ENCODE data around the gene ERICH6B.

ERICH6B gene

DNA sequence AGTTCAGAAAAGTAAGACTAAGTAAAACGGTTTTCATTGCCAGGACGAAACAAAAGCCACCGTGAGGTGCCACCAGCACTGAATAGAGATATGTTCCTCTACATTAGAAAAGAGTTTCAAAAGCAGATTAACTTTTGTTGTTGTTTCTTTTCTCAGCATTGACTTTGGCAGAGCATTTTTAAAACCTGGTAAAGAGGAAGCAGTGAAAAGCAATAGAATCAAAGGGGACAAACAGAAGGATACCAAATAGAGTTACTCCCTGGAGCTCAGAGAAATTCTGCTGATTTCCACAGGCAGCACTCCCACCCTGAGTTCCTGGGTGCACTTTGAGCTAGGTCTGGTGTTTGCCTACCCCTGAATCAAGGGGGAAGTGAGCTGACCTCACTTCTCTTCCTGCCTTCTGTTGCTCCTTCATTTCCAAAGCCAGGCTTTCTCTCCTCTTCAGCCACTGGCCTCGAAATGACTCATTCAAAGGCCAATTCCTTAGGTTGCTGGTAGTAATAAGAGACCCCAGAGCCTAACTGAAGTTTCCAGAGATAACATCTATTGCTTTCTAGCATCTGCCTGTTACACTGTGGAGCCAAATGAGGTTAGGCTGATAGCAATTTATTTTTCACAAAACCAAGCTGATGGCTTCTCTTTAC, 11.3 kb upstream of the ERICH6B start:
- no peaks in the 10 kb centered on the region for H3K36me3 Mint-ChIP-seq
- peaks cover 15% of the 10 kb centered on the region for H3K27me3 Mint-ChIP-seq
- no peak overlapping the region for H3K4me3 Mint-ChIP-seq
- no peaks in the 10 kb centered on the region for H3K9me3 Mint-ChIP-seq
- no peak overlapping the region for H3K27ac Mint-ChIP-seq
- DNase-seq (ENCODE audit: low spot score in 2 of 2) = no peak
- no peak for ATAC-seq (ENCODE audit: low read depth)
- H3K4me1 Mint-ChIP-seq = no peaks in the 10 kb centered on the region

DNA sequence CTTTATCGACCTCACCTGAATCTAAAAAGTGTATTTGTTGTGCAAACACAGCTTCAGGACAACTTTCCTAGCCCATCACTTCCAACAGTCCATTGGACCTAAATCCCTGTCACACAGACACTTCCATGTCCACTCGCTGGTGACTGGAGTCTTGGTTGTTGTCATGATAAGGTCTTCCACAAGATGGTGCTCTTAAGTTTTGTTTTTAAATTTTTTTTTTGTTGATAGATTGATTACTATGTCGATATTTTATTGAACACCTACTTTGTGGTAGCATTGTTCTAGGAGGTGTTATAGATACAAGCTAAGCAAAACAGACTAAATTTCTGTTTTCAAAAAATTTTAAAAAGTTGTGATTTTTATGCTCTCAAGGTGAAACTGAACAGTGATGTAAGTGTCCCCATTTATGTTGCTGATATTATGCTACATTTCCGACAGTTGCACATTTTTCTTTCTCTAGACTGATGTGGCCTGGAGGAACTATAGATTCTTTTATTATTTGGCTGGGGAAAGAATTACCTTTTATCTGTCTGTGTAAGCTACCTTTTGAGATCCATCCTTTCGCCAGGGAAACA, 8.1 kb upstream of the ERICH6B start:
- DNase-seq (ENCODE audit: low spot score in 2 of 2) (no peak), ATAC-seq (ENCODE audit: low read depth) (no peak)
- Mint-ChIP-seq H3K9me3 (no peaks in the 10 kb centered on the region), H3K27me3 (peaks cover 22% of the 10 kb centered on the region), H3K36me3 (no peaks in the 10 kb centered on the region), H3K27ac (no peak overlapping the region), H3K4me1 (no peaks in the 10 kb centered on the region), H3K4me3 (no peak overlapping the region)

DNA sequence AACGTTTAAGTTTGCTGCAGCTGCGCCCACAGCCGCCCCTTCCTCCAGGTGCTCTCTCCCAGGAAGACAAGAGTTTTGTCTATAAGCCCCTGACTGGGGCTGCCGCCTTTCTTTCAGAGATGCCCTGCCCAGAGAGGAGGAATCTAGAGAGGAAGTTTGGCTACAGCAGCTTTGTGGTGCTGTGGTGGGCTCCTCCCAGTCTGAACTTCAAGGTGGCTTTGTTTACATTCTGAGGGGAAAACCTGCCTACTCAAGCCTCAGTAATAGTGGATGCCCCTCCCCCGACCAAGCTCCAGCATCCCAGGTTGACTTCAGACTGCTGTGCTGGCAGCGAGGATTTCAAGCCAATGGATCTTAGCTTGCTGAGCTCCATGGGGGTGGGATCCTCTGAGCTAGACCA, 6.4 kb upstream of the ERICH6B start:
- no peaks in the 10 kb centered on the region for H3K4me1 Mint-ChIP-seq
- no peaks in the 10 kb centered on the region for H3K36me3 Mint-ChIP-seq
- H3K27me3 Mint-ChIP-seq = peaks cover 28% of the 10 kb centered on the region
- DNase-seq (ENCODE audit: low spot score in 2 of 2) (no peak), ATAC-seq (ENCODE audit: low read depth) (no peak)
- no peak overlapping the region for H3K4me3 Mint-ChIP-seq
- peaks cover 1% of the 10 kb centered on the region for H3K9me3 Mint-ChIP-seq
- H3K27ac Mint-ChIP-seq = no peak overlapping the region

DNA sequence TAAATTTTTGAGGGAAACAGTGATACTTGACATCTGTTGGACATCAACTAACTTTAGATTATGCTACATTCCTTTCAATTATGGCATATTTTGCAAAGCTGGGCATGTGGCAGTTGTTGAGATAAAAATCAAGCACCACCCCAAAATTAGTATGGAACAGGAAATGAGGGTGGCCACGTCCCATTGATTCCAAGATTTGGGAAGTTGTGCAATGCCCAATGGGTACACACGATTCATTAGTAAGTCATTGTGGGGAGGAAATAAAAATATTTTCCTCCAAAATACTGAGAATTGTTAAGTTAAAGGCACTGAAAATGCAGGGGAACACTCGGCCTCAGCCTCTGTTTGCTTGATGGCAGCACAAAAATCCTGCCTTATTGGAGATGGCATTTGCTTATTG, 7.6 kb downstream of the ERICH6B start:
- no peak for DNase-seq (ENCODE audit: low spot score in 2 of 2)
- peaks cover 15% of the 10 kb centered on the region for H3K27me3 Mint-ChIP-seq
- H3K9me3 Mint-ChIP-seq = no peaks in the 10 kb centered on the region
- no peaks in the 10 kb centered on the region for H3K4me1 Mint-ChIP-seq
- H3K4me3 Mint-ChIP-seq = no peak overlapping the region
- no peaks in the 10 kb centered on the region for H3K36me3 Mint-ChIP-seq
- ATAC-seq (ENCODE audit: low read depth) = no peak
- H3K27ac Mint-ChIP-seq = no peak overlapping the region

DNA sequence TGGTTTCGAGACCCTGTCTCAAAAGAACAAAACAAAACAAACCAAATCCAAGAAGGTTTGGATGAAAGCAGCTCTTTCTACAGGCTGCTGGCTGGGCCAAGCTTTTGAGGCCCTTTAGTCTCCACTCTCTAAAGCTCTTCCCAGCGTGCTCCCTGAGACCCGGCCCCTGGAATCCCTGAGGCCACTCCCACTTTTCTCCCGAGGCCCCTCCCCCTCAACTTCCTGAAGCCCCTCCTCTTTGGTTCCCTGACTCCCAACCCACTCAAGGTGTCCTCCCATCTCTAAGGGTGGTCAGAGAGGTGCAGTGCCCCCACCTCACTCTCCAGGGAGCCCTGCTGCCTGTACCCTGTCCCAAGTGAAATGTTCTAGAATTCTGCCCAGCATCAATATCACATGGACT, 10.6 kb downstream of the ERICH6B start:
- Mint-ChIP-seq H3K4me3 (no peak overlapping the region), H3K36me3 (no peaks in the 10 kb centered on the region), H3K27me3 (peaks cover 18% of the 10 kb centered on the region), H3K27ac (no peak overlapping the region), H3K9me3 (no peaks in the 10 kb centered on the region), H3K4me1 (no peaks in the 10 kb centered on the region)
- DNase-seq (ENCODE audit: low spot score in 2 of 2) (no peak), ATAC-seq (ENCODE audit: low read depth) (no peak)

DNA sequence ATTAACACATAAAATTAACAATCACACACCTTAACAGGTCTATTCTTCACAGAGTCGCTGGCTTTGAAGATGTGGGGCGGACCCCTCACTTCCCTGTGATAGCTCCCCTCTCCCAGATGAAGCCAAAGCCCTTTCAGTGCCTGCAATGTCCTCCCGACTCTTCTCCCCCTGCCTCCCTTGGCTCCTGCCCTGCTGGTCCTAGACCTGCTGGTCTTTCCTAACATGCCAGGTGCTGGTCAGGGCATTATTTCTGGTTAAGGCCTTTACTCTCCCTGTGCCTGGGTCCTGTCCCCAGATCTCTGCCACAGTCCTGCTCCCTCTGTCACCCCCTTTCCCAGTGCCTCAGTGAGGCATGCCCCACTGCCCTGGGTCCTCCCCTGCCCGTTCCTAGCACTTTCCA, 12.2 kb downstream of the ERICH6B start:
- no peak for ATAC-seq (ENCODE audit: low read depth)
- no peaks in the 10 kb centered on the region for H3K36me3 Mint-ChIP-seq
- H3K27me3 Mint-ChIP-seq = peaks cover 12% of the 10 kb centered on the region
- H3K27ac Mint-ChIP-seq = no peak overlapping the region
- H3K4me1 Mint-ChIP-seq = no peaks in the 10 kb centered on the region
- no peak for DNase-seq (ENCODE audit: low spot score in 2 of 2)
- H3K9me3 Mint-ChIP-seq = no peaks in the 10 kb centered on the region
- H3K4me3 Mint-ChIP-seq = no peak overlapping the region

DNA sequence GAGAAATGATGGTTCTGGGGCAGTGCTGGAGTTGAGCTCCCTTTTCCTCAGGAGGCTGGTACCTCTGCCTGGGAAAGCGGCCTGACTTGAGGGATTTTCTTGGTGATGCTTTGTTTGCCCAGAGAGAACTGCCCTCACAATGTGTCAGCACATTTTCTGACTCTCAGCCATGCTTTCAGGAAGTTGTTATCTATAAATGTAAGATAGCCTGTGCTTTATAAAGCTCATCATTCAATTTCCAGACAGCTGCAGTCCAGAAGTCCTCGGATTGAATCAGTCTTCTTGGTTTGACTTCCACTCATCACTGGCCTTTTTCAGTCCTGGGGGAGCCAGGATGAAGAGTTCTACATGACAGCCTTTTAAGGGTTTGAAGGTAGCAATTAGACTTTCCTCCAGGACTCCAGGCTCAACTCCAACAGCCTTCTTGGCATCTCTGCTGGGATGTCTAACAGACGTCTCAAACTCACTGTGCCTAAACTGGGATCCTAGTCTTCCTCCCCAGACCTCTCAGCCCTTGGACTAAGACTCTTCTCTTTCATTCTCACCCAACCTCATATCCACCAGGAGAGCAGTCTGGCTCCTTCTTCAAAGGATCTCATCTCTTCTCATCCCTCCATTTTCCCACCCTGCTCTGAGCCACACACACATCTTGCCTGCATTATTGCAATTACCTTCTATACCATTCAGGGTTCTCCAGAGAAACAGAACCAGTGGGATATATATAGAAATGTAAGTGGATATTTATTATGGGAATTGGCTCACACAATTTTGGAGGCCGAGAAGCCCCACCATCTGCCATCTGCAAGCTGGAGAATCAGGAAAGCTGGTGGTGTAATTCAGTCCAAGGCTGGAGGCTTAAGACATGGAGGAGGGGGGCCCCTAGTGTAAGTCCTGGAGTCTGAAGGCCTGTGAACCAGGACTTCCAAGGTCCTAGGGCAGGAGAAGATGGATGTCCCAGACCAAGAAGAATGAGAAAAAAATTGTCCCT, 13.1 kb downstream of the ERICH6B start:
- Mint-ChIP-seq H3K4me3 (no peak overlapping the region), H3K9me3 (no peaks in the 10 kb centered on the region), H3K36me3 (no peaks in the 10 kb centered on the region), H3K27ac (no peak overlapping the region), H3K27me3 (peaks cover 18% of the 10 kb centered on the region), H3K4me1 (no peaks in the 10 kb centered on the region)
- no peak for DNase-seq (ENCODE audit: low spot score in 2 of 2)
- no peak for ATAC-seq (ENCODE audit: low read depth)

DNA sequence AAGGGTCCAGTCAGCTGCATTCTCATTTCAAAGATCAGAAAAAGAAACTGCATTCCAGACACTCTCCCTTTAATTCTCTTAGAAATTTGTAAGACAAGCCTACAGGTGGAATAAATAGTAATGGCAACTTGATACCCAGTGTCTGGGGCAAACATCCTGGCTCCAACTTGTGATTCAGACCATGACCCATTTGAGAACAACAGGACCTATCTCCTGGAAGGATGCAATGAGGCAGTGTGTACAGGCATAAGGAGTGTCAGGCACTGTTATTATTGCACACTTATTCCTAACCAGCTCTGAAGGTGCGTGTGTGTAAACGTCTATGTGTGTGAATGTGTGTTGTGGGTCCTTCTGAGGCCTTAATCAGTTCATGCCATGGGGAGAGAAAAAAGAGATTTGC, 13.9 kb downstream of the ERICH6B start:
- no peaks in the 10 kb centered on the region for H3K36me3 Mint-ChIP-seq
- DNase-seq (ENCODE audit: low spot score in 2 of 2) (no peak), ATAC-seq (ENCODE audit: low read depth) (no peak)
- H3K4me3 Mint-ChIP-seq = no peak overlapping the region
- no peak overlapping the region for H3K27ac Mint-ChIP-seq
- no peaks in the 10 kb centered on the region for H3K9me3 Mint-ChIP-seq
- peaks cover 18% of the 10 kb centered on the region for H3K27me3 Mint-ChIP-seq
- H3K4me1 Mint-ChIP-seq = no peaks in the 10 kb centered on the region

DNA sequence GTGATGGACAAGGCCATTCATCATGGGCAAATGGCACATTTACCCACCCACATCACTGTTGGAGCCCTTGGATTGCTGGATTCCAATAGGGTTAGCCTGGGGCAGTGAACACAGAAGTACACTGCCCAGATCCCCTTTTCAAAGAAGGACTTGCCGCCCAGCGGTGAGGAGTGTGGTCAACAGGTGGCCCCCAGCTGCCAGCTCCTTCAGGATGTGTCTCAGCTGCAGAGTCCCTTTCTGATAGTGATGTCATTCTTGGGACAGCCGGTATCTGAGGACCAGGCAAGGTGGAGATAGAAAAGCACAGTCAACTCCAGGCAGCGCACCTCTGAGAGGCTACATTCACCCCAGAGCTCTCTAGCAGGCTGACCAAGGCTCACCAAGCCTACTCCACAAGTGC, 16.9 kb downstream of the ERICH6B start:
- no peak for ATAC-seq (ENCODE audit: low read depth)
- Mint-ChIP-seq H3K9me3 (peaks cover 4% of the 10 kb centered on the region), H3K4me3 (no peak overlapping the region)

DNA sequence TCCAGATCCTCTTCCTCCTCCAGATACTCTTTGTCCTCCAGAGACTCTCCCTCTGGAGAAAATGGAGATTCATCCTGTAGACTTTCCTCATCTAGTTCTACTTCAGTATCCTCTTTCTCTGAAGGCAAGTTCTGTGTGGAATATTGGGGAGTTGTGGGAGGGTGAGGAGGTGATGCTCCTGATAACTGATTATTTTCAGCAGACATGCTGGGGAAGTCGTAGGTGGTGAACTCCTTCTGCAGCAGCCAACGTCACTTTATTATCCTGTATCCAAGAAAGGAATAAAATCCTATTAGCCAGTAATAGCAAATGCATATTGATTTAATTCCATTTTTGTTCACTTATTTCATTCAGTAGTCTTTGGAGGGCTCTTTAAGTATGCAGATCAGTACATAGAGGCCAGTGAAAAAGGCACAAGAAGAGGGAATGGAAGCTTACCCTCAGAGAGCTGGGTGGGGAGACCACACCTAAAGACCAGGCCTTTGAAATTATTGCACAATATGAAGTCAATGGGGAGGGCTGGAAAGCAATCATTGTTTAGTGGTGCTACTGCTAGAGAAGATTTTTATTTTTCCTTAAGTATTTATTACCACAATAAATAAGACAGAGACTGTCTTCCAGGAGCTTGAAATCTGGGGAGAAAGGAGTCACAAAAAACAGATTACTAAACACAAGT, 18.6 kb downstream of the ERICH6B start:
- ATAC-seq (ENCODE audit: low read depth) (no peak), DNase-seq (ENCODE audit: low spot score in 2 of 2) (no peak)
- Mint-ChIP-seq H3K9me3 (peaks cover 4% of the 10 kb centered on the region), H3K4me1 (no peaks in the 10 kb centered on the region), H3K27me3 (peaks cover 16% of the 10 kb centered on the region), H3K36me3 (no peaks in the 10 kb centered on the region), H3K27ac (no peak overlapping the region), H3K4me3 (no peak overlapping the region)

More for the DNA sequence above, 16.9 kb downstream of the ERICH6B start:
- DNase-seq (ENCODE audit: low spot score in 2 of 2) = no peak
- H3K36me3 Mint-ChIP-seq = no peaks in the 10 kb centered on the region
- no peak overlapping the region for H3K27ac Mint-ChIP-seq
- no peaks in the 10 kb centered on the region for H3K4me1 Mint-ChIP-seq
- H3K27me3 Mint-ChIP-seq = peaks cover 22% of the 10 kb centered on the region

DNA sequence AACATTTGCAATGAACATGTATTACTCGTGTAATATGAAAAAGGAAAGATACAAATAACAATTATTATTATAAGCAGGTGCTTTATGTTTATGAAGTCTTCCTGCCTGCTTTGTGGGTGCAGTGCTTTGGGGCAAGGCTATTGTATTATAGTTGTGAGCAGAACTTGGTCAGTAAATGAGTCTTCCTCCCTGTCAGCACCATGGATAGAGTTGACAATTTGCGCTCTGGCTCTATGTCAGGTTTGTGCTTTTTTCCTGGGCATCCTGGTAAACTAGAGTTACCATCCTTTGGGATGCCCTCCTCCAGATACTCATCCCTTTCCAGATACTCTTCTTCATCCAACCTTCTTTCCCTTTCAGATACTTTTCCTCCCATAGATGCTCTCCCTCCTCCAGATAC, 19.6 kb downstream of the ERICH6B start:
- H3K9me3 Mint-ChIP-seq = peaks cover 4% of the 10 kb centered on the region
- H3K27ac Mint-ChIP-seq = no peak overlapping the region
- peaks cover 15% of the 10 kb centered on the region for H3K27me3 Mint-ChIP-seq
- H3K36me3 Mint-ChIP-seq = no peaks in the 10 kb centered on the region
- H3K4me3 Mint-ChIP-seq = no peak overlapping the region
- no peaks in the 10 kb centered on the region for H3K4me1 Mint-ChIP-seq
- ATAC-seq (ENCODE audit: low read depth) (no peak), DNase-seq (ENCODE audit: low spot score in 2 of 2) (no peak)

DNA sequence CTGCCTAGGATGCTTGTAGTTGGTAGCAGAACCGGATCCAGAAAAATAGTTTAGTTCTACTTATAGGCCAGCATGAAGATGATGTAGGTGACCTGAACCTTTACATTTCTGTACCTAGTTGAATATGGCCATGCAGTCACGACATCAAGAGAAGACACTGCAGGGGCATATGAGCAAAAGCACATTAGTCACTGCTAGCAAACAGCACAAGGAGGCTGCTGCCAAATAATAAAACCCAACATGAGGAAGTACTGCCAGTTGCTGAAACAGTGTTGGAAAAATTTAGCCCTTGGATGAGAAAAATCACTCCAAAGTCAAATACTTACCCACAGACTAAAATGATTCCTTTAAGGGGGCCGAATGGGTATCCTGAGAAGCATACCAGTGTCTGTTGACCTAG, 20.8 kb downstream of the ERICH6B start:
- Mint-ChIP-seq H3K9me3 (peaks cover 4% of the 10 kb centered on the region), H3K27ac (no peak overlapping the region), H3K27me3 (peaks cover 13% of the 10 kb centered on the region), H3K4me3 (no peak overlapping the region), H3K36me3 (no peaks in the 10 kb centered on the region), H3K4me1 (no peaks in the 10 kb centered on the region)
- DNase-seq (ENCODE audit: low spot score in 2 of 2) (no peak), ATAC-seq (ENCODE audit: low read depth) (no peak)

DNA sequence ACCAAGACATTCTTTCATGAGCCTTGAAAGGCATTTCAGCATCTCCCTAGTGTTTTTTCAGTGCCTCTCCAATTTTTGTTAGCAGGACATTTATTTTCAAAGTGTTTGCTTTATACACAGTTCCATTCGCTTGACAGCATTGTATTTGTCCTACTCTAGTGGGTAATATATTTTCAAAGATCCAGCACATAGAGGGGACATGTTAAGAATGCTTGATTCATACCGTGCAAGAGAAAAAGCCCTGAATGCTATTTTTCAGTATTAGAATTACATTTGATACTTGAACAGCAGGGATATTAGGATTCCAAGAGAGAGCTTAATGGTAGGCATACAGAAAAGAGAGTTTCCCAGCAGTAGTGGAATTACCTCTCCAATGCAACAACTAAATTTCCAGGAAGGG, 21.3 kb downstream of the ERICH6B start:
- no peaks in the 10 kb centered on the region for H3K36me3 Mint-ChIP-seq
- DNase-seq (ENCODE audit: low spot score in 2 of 2) = no peak
- ATAC-seq (ENCODE audit: low read depth) = no peak
- peaks cover 4% of the 10 kb centered on the region for H3K9me3 Mint-ChIP-seq
- H3K27me3 Mint-ChIP-seq = peaks cover 13% of the 10 kb centered on the region
- H3K4me3 Mint-ChIP-seq = no peak overlapping the region
- H3K27ac Mint-ChIP-seq = no peak overlapping the region
- no peaks in the 10 kb centered on the region for H3K4me1 Mint-ChIP-seq

DNA sequence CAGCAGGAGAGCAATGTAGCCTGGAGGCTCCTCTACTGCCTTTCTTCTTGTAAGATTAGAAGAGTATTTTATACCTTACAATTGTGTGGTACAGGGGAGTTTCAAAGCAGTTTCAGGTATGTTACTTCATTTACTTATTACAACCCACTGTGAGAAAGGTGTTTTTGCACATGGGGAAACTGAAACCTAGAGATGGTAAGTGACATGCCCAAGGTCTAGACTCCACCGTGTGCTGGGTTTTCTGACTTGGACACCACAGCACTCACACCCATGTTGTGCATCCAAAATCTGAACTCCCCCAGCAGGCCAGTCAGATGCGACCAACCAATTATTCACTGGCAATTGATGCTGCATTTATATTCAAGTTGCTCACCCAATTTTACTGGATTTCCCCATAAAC, 22.8 kb downstream of the ERICH6B start:
- Mint-ChIP-seq H3K36me3 (no peaks in the 10 kb centered on the region), H3K27me3 (peaks cover 10% of the 10 kb centered on the region), H3K27ac (no peak overlapping the region), H3K4me3 (no peak overlapping the region), H3K9me3 (peaks cover 4% of the 10 kb centered on the region), H3K4me1 (no peaks in the 10 kb centered on the region)
- DNase-seq (ENCODE audit: low spot score in 2 of 2) (no peak), ATAC-seq (ENCODE audit: low read depth) (no peak)
